SK-N-SH (cell line): ENCODE measurements around the gene ZMIZ2. TPM values are rescaled to one million over a fixed set of nuclear protein-coding genes. Genes with fewer than 3 reads are reported as not detected.
A peak's percentile ranks its signal among the peaks of the same experiment; 100 is the strongest.

Experiments
- CTCF ChIA-PET: fragments of 300-600, 350-600 bp; formaldehyde crosslinking; extraction: SDS; loops from one replicate; lab custom pipeline; 2021; lab: Yijun Ruan, JAX
- POLR2A ChIA-PET: fragments of 350-600 bp; sonication (Branson Sonifier 250); formaldehyde crosslinking; extraction: SDS; loops from one replicate; lab custom pipeline; 2020; ENCODE audit warnings: antibody characterized with exemption, inconsistent platforms; lab: Yijun Ruan, JAX
- DNase-seq: peaks from one replicate; pipeline ENCODE4 v3.0.0; 2012
- H2AFZ ChIP-seq: fragments of 200-600 bp; sonication (generic); 2 replicates; pipeline ENCODE4 v1.8.1; 2016; ENCODE audit warnings: antibody characterized with exemption, mild to moderate bottlenecking, low read depth
- H3F3A ChIP-seq: fragments of 200-600 bp; sonication (generic); replicated peaks from 2 replicates; pipeline ENCODE3; 2016; ENCODE audit warnings: antibody characterized with exemption, mild to moderate bottlenecking; ENCODE audit not compliant: insufficient read depth
- H3K27ac ChIP-seq, 2 experiments: fragments of 200-500 bp in 1 of 2; fragments of 200-600 bp in 1 of 2; sonication (Bioruptor generic) in 1 of 2; sonication (generic), shearing (Covaris generic) in 1 of 2; 2 replicates each; pipeline versions ENCODE4 v1.5.1 to v1.6.1; 2014 to 2016; ENCODE audit warnings: low read depth in 2 of 2, inconsistent platforms in 1 of 2, low read length in 1 of 2, mild to moderate bottlenecking in 1 of 2, mixed read lengths in 1 of 2
- H3K27me3 ChIP-seq: fragments of 200-600 bp; sonication (generic), shearing (Covaris generic); 2 replicates; pipeline ENCODE4 v1.6.1; 2016; ENCODE audit warnings: mixed run types; ENCODE audit not compliant: insufficient read depth
- H3K36me3 ChIP-seq, 2 experiments: fragments of 200-500 bp in 1 of 2; fragments of 200-600 bp in 1 of 2; sonication (Bioruptor generic) in 1 of 2; sonication (generic) in 1 of 2; replicated peaks in 1 of 2; 2 replicates each; pipeline versions ENCODE3 to v1.5.1; 2014 to 2016; ENCODE audit warnings: low read length in 1 of 2, mild to moderate bottlenecking in 1 of 2; ENCODE audit not compliant: insufficient read depth in 2 of 2, control insufficient read depth in 1 of 2
- H3K4me1 ChIP-seq, 2 experiments: fragments of 200-500 bp in 1 of 2; fragments of 200-600 bp in 1 of 2; sonication (Bioruptor generic) in 1 of 2; sonication (generic), shearing (Covaris generic) in 1 of 2; 2 replicates each; pipeline versions ENCODE4 v1.5.1 to v1.6.1; 2014 to 2016; ENCODE audit warnings: low read depth in 1 of 2, low read length in 1 of 2, mixed run types in 1 of 2; ENCODE audit not compliant: insufficient read depth in 2 of 2, control insufficient read depth in 1 of 2
- H3K4me2 ChIP-seq: fragments of 200-600 bp; sonication (generic), shearing (Covaris generic); 2 replicates; pipeline ENCODE4 v1.6.1; 2017; ENCODE audit warnings: mixed run types
- H3K4me3 ChIP-seq, 2 experiments: fragments of 200-500 bp in 1 of 2; fragments of 200-600 bp in 1 of 2; sonication (Bioruptor generic) in 1 of 2; sonication (generic), shearing (Covaris generic) in 1 of 2; 2 replicates each; pipeline versions ENCODE4 v1.5.1 to v1.8.1; 2014 to 2016; ENCODE audit warnings: low read depth in 2 of 2, inconsistent platforms in 1 of 2, low read length in 1 of 2, mild to moderate bottlenecking in 1 of 2, mixed read lengths in 1 of 2, moderate library complexity in 1 of 2
- H3K79me2 ChIP-seq: fragments of 200-600 bp; sonication (generic); 2 replicates; pipeline ENCODE4 v1.8.1; 2017; ENCODE audit warnings: mild to moderate bottlenecking; ENCODE audit not compliant: insufficient read depth
- H3K9ac ChIP-seq: fragments of 200-600 bp; sonication (generic); 2 replicates; pipeline ENCODE4 v1.6.1; 2017; ENCODE audit warnings: mixed run types
- H3K9me2 ChIP-seq: fragments of 200-600 bp; sonication (generic); 2 replicates; pipeline ENCODE4 v1.6.1; 2017; ENCODE audit warnings: mixed run types
- H3K9me3 ChIP-seq: fragments of 200-600 bp; sonication (generic); 2 replicates; pipeline ENCODE4 v1.6.1; 2017; ENCODE audit warnings: mixed run types, mild to moderate bottlenecking, moderate library complexity
- H4K20me1 ChIP-seq: fragments of 200-600 bp; sonication (generic); 2 replicates; pipeline ENCODE4 v1.6.1; 2017; ENCODE audit warnings: mild to moderate bottlenecking, mixed run types; ENCODE audit not compliant: insufficient read depth
- CHD2 ChIP-seq: fragments of 150-350 bp; IDR thresholded peaks from 2 replicates; pipeline ENCODE4 v1.6.1; 2018; ENCODE audit warnings: low read length; ENCODE audit not compliant: partially characterized antibody
- CTCF ChIP-seq: fragments of 200-600 bp; sonication (generic); IDR thresholded peaks from 2 replicates; pipeline ENCODE4 v1.6.1; 2017; ENCODE audit warnings: antibody characterized with exemption, mild to moderate bottlenecking, moderate library complexity
- ELF1 ChIP-seq: IDR thresholded peaks from 2 replicates; pipeline ENCODE4 v1.4.0; 2012
- FOSL2 ChIP-seq: IDR thresholded peaks from 2 replicates; pipeline ENCODE4 v1.4.0; 2012; ENCODE audit warnings: low read depth, mild to moderate bottlenecking, moderate library complexity, borderline replicate concordance
- FOXJ3 ChIP-seq: sonication (generic); formaldehyde crosslinking; IDR thresholded peaks from 2 replicates; pipeline ENCODE4 v1.5.1; 2020; ENCODE audit warnings: mild to moderate bottlenecking, missing genetic modification reagents
- GATA2 ChIP-seq: sonication (generic); formaldehyde crosslinking; IDR thresholded peaks from 2 replicates; pipeline ENCODE4 v1.5.0; 2020; ENCODE audit warnings: mild to moderate bottlenecking, missing genetic modification reagents
- MXI1 ChIP-seq: IDR thresholded peaks from 2 replicates; pipeline ENCODE4 v1.6.1; 2012; ENCODE audit warnings: mild to moderate bottlenecking, low read depth, low read length, improper control_type of control experiment
- NRF1 ChIP-seq: IDR thresholded peaks from 2 replicates; pipeline ENCODE4 v1.6.1; 2012; ENCODE audit warnings: low read depth, mild to moderate bottlenecking, low read length
- PBX3 ChIP-seq: IDR thresholded peaks from 2 replicates; pipeline ENCODE4; 2012
- POLR2AphosphoS5 ChIP-seq: IDR thresholded peaks from 2 replicates; pipeline ENCODE4 v1.6.1; 2012; ENCODE audit warnings: low read depth, low read length
- RAD21 ChIP-seq: IDR thresholded peaks from 2 replicates; pipeline ENCODE4 v1.6.1; 2012; ENCODE audit warnings: mild to moderate bottlenecking, low read length
- REST ChIP-seq: IDR thresholded peaks from 2 replicates; pipeline ENCODE4 v1.6.1; 2012; ENCODE audit warnings: mild to moderate bottlenecking, low read depth, low read length, moderate library complexity
- SMC3 ChIP-seq: IDR thresholded peaks from 2 replicates; pipeline ENCODE4 v1.6.1; 2012; ENCODE audit warnings: low read depth, low read length, improper control_type of control experiment
- ZBTB33 ChIP-seq: IDR thresholded peaks from 2 replicates; pipeline ENCODE4 v1.4.0; 2012; ENCODE audit warnings: low read depth, borderline replicate concordance
- whole genome bisulfite sequencing: methylation state at CpG from one replicate; pipeline ENCODE4 v1.1.6; 2017; ENCODE audit warnings: low lambda C conversion rate; 5-methylcytosine and 5-hydroxymethylcytosine counted together
- polyA plus RNA-seq, 3 experiments: library from polyadenylated mRNA; depleted of rRNA; stranded (reverse); fragments of >200 nt; gene quantifications; 2 replicates each; pipeline ENCODE4 v1.2.3, GENCODE V29; 2012

The ZMIZ2 gene
- polyA plus RNA-seq, 1 of the 3 experiments (the other 2 are of a cell fraction), result 18.1 TPM

- H4K20me1 ChIP-seq, result no peaks in the 10 kb centered on the region
- ChIA-PET POLR2A (interaction anchor here (0.6 kb wide), 1 partner anchor 82 kb away, joined by 3 read pairs; no protein-coding TSS in a partner anchor), CTCF (interaction anchor here (1.1 kb wide), 1 partner anchor 130 kb away, joined by 3 read pairs; no protein-coding TSS in a partner anchor)
- H3K9me3 ChIP-seq, result no peaks in the 10 kb centered on the region
- H3K79me2 ChIP-seq, result no peaks in the 10 kb centered on the region
- no peak overlapping the region for H3K4me3 ChIP-seq
- TF ChIP-seq ELF1 (no peak), RAD21 (peak; percentile 22), CTCF (peak; percentile 24; the same call in 1 of the 2 replicates), SMC3 (0 out of 2 replicates have a peak, but pooled peaks have one; percentile 5)
- TF ChIP-seq, all 33 proteins: peak for 3
- Histone ChIP-seq H2AFZ (no peak overlapping the region), H3K36me3 (peaks cover 39 to 76% of the 10 kb centered on the region in 2 experiments), H3K9ac (no peak overlapping the region), H3K9me2 (no peaks in the 10 kb centered on the region), H3K27ac (no peak overlapping the region), H3F3A (peaks cover 4% of the 10 kb centered on the region), H3K27me3 (no peaks in the 10 kb centered on the region), H3K4me1 (peaks cover 6 to 37% of the 10 kb centered on the region in 2 experiments; a peak in 2 of 4 replicates), H3K4me2 (no peak overlapping the region)
- WGBS, result 93% methylated on average over 6 of the region's 22 CpGs
- peak; percentile 49 for DNase-seq
Observed at GRCh38 chr7:44764665-44765578, 16.3 kb downstream of the ZMIZ2 start.

- H3K9me2 ChIP-seq, result no peaks in the 10 kb centered on the region
- no peak overlapping the region for H3K9ac ChIP-seq
- no peaks in the 10 kb centered on the region for H3K27me3 ChIP-seq
- WGBS, result 93% methylated on average over 15 of the region's 17 CpGs
- peaks cover 30 to 67% of the 10 kb centered on the region in 2 experiments for H3K36me3 ChIP-seq
- H4K20me1 ChIP-seq, result no peaks in the 10 kb centered on the region
- no peak for DNase-seq
- no peak overlapping the region for H3K4me3 ChIP-seq
- CTCF ChIA-PET, result interaction anchor here (1.7 kb wide), 1 partner anchor 11 kb away, joined by 4 read pairs; no protein-coding TSS in a partner anchor
- H3K9me3 ChIP-seq, result no peaks in the 10 kb centered on the region
- H3F3A ChIP-seq, result peaks cover 6% of the 10 kb centered on the region
- POLR2A ChIA-PET, result interaction anchor here (1.6 kb wide), 1 partner anchor 159 kb away, joined by 3 read pairs; the partner anchor contains the start of gene OGDH
- no peak overlapping the region for H2AFZ ChIP-seq
- H3K4me1 ChIP-seq, result peaks cover 7 to 39% of the 10 kb centered on the region in 2 experiments; a peak in 2 of 4 replicates
- H3K4me2 ChIP-seq, result no peak overlapping the region
- no peak overlapping the region for H3K27ac ChIP-seq
- no peaks in the 10 kb centered on the region for H3K79me2 ChIP-seq
- no peak for TF ChIP-seq NRF1
- no peak for TF ChIP-seq POLR2AphosphoS5
- TF ChIP-seq FOXJ3, result no peak
- TF ChIP-seq SMC3, result no peak
- no peak for TF ChIP-seq CHD2
- no peak for TF ChIP-seq PBX3
- no peak for TF ChIP-seq GATA2
- TF ChIP-seq FOSL2, result no peak
- no peak for TF ChIP-seq ZBTB33
- TF ChIP-seq MXI1, result no peak
- no peak for TF ChIP-seq REST
Observed at GRCh38 chr7:44765579-44766415, 17.1 kb downstream of the ZMIZ2 start.
